Measurements from ENCODE around the gene SPTLC2.
"Not testable (repeated sequence)": the region's sequence is repeated elsewhere in the genome, so short reads cannot be mapped to it uniquely, and the experiment has no call there.

Gene SPTLC2

GRCh38 chr14:77541905-77542304, 74.5 kb downstream of the SPTLC2 start:
- H4K20me1 ChIP-seq (ENCODE audit: insufficient read depth) = no peaks in the 10 kb centered on the region
- TF ChIP-seq CTCF (conservative IDR thresholded peaks at IDR 0.05; ENCODE audit: low read depth, low read length) = no peak
- H3K27ac ChIP-seq = no peak overlapping the region
- no peak overlapping the region for H3K4me2 ChIP-seq
- H3K4me1 ChIP-seq (ENCODE audit: low read depth, poor library complexity, severe bottlenecking) = no peaks in the 10 kb centered on the region
- no peaks in the 10 kb centered on the region for H3K36me3 ChIP-seq (ENCODE audit: insufficient read depth)
- H2AFZ ChIP-seq (ENCODE audit: low read depth) = no peak overlapping the region
- H3K27me3 ChIP-seq (ENCODE audit: insufficient read depth, low read depth) = no peaks in the 10 kb centered on the region
- no peak overlapping the region for H3K9ac ChIP-seq
- H3K4me3 ChIP-seq (IDR thresholded peaks at IDR 0.05; ENCODE audit: insufficient read depth, low read depth, low read length) = no peak overlapping the region
- no peaks in the 10 kb centered on the region for H3K79me2 ChIP-seq (ENCODE audit: insufficient read depth, low read depth)

DNA sequence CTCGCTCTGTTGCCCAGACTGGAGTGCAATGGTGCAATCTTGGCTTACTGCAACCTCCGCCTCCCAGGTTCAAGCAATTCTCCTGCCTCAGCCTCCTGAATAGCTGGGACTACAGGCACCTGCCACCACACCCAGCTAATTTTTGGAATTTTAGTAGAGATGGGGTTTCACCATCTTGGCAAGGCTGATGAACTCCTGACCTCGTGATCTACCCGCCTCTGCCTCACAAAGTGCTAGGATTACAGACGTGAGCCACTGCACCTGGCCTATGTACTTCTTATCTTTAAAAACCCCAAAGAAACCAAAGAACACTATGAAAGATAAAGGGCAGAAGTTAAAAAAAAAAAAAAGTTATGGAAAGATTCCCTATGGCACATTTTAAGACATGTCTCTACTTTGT, 79.5 kb downstream of the SPTLC2 start:
- not testable (repeated sequence) for H3K4me1 ChIP-seq (ENCODE audit: low read depth, poor library complexity, severe bottlenecking); H3K4me3 ChIP-seq (IDR thresholded peaks at IDR 0.05; ENCODE audit: insufficient read depth, low read depth, low read length); H3K36me3 ChIP-seq (ENCODE audit: insufficient read depth); H3K9ac ChIP-seq; H3K27ac ChIP-seq; H4K20me1 ChIP-seq (ENCODE audit: insufficient read depth); H2AFZ ChIP-seq (ENCODE audit: low read depth); H3K27me3 ChIP-seq (ENCODE audit: insufficient read depth, low read depth); H3K4me2 ChIP-seq; H3K79me2 ChIP-seq (ENCODE audit: insufficient read depth, low read depth)

DNA sequence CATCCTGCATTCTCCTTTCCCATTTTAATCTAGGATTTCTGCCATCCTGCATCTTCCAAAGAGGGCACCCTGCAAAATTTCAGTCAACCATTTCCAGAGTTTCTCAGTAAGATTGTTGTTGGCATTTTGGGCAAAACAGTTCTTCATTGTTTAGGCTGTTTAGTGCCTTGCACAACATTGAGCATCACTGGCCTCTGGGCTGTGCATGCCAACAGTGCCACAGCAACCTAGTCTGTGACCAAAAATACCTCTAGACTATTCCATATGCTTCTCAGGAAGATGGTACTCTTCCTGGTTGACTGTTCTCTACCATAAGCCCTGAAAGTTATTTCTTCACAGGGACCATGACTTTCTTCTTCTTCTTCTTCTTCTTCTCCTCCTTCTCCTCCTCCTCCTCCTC, 85.4 kb downstream of the SPTLC2 start:
- H3K9ac ChIP-seq = no peak overlapping the region
- H3K36me3 ChIP-seq (ENCODE audit: insufficient read depth) = no peaks in the 10 kb centered on the region
- H2AFZ ChIP-seq (ENCODE audit: low read depth) = no peak overlapping the region
- no peak overlapping the region for H3K4me3 ChIP-seq (IDR thresholded peaks at IDR 0.05; ENCODE audit: insufficient read depth, low read depth, low read length)
- H3K27ac ChIP-seq = no peak overlapping the region
- H3K4me2 ChIP-seq = no peak overlapping the region
- H4K20me1 ChIP-seq (ENCODE audit: insufficient read depth) = no peaks in the 10 kb centered on the region
- TF ChIP-seq CTCF (conservative IDR thresholded peaks at IDR 0.05; ENCODE audit: low read depth, low read length) = no peak
- no peaks in the 10 kb centered on the region for H3K79me2 ChIP-seq (ENCODE audit: insufficient read depth, low read depth)
- peaks cover 9% of the 10 kb centered on the region for H3K4me1 ChIP-seq (ENCODE audit: low read depth, poor library complexity, severe bottlenecking)
- no peaks in the 10 kb centered on the region for H3K27me3 ChIP-seq (ENCODE audit: insufficient read depth, low read depth)

DNA sequence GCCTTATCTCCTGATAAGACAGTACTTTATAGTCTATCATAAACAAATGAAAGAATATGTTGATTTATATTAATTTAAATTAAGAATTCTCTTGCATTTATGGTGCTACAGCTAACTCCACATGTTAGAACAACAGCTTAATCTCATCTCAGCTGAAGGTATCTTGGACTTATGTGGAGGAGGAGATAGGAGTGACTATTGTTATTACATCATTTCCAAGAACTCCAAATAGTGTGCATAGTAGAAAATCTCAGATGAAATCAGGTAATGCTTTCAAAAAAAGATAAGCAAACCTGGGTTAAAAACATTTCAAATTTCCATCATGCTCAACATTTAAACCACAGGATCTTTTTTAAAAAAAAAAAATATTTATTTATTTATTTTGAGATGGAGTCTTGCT, 86.5 kb downstream of the SPTLC2 start:
- H3K4me3 ChIP-seq (IDR thresholded peaks at IDR 0.05; ENCODE audit: insufficient read depth, low read depth, low read length) = no peak overlapping the region
- no peak for TF ChIP-seq CTCF (conservative IDR thresholded peaks at IDR 0.05; ENCODE audit: low read depth, low read length)
- H3K9ac ChIP-seq = no peak overlapping the region
- H3K27ac ChIP-seq = no peak overlapping the region
- H4K20me1 ChIP-seq (ENCODE audit: insufficient read depth) = no peaks in the 10 kb centered on the region
- H3K36me3 ChIP-seq (ENCODE audit: insufficient read depth) = no peaks in the 10 kb centered on the region
- H2AFZ ChIP-seq (ENCODE audit: low read depth) = no peak overlapping the region
- H3K79me2 ChIP-seq (ENCODE audit: insufficient read depth, low read depth) = no peaks in the 10 kb centered on the region
- peaks cover 9% of the 10 kb centered on the region for H3K4me1 ChIP-seq (ENCODE audit: low read depth, poor library complexity, severe bottlenecking)
- H3K4me2 ChIP-seq = no peak overlapping the region
- no peaks in the 10 kb centered on the region for H3K27me3 ChIP-seq (ENCODE audit: insufficient read depth, low read depth)

DNA sequence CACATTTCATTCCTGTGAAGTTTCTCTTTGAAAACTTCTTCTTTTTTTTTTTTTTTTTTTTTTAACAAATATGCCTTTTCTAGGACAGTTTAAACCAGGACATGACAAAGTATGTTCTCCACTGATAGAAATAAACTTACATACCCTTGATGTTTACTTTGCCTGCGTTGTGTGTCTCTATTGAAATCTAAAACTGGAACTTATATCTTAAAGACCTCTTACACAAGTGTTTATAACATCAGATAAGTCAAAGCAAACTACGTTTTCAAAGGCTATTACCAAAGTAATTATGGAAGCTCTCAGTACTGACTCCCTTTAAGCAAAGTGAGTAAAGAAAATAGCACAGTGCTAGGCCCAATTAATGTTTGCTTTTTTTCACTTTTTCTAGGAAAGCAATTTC, 87.2 kb downstream of the SPTLC2 start:
- Histone ChIP-seq H3K9ac (no peak overlapping the region), H3K27me3 (ENCODE audit: insufficient read depth, low read depth) (no peaks in the 10 kb centered on the region), H2AFZ (ENCODE audit: low read depth) (no peak overlapping the region), H3K4me3 (IDR thresholded peaks at IDR 0.05; ENCODE audit: insufficient read depth, low read depth, low read length) (no peak overlapping the region), H3K4me1 (ENCODE audit: low read depth, poor library complexity, severe bottlenecking) (peaks cover 9% of the 10 kb centered on the region), H3K27ac (no peak overlapping the region), H3K4me2 (no peak overlapping the region), H4K20me1 (ENCODE audit: insufficient read depth) (no peaks in the 10 kb centered on the region), H3K79me2 (ENCODE audit: insufficient read depth, low read depth) (no peaks in the 10 kb centered on the region), H3K36me3 (ENCODE audit: insufficient read depth) (no peaks in the 10 kb centered on the region)
- TF ChIP-seq CTCF (conservative IDR thresholded peaks at IDR 0.05; ENCODE audit: low read depth, low read length) = no peak

GRCh38 chr14:77528701-77529100, 87.7 kb downstream of the SPTLC2 start:
- H4K20me1 ChIP-seq (ENCODE audit: insufficient read depth); H3K79me2 ChIP-seq (ENCODE audit: insufficient read depth, low read depth); H3K4me1 ChIP-seq (ENCODE audit: low read depth, poor library complexity, severe bottlenecking); H3K9ac ChIP-seq; H3K4me3 ChIP-seq (IDR thresholded peaks at IDR 0.05; ENCODE audit: insufficient read depth, low read depth, low read length); H3K36me3 ChIP-seq (ENCODE audit: insufficient read depth); H2AFZ ChIP-seq (ENCODE audit: low read depth); H3K27ac ChIP-seq; H3K27me3 ChIP-seq (ENCODE audit: insufficient read depth, low read depth); H3K4me2 ChIP-seq: not testable (repeated sequence)
